PFSK-1 (cell line): Measurements from ENCODE around the gene MRPS2.

Source experiments
- REST ChIP-seq, 2 experiments: IDR thresholded peaks; 2 replicates each; pipeline versions ENCODE4 v1.6.1 to v1.8.0; 2011 to 2012; ENCODE audit warnings: low read depth in 2 of 2, low read length in 2 of 2, control low read depth in 1 of 2, inconsistent platforms in 1 of 2, mild to moderate bottlenecking in 1 of 2, moderate library complexity in 1 of 2; ENCODE audit not compliant: insufficient read depth in 1 of 2
- TAF1 ChIP-seq: IDR thresholded peaks from 2 replicates; pipeline ENCODE4 v1.6.1; 2012; ENCODE audit warnings: low read length, control low read depth, borderline replicate concordance; ENCODE audit not compliant: insufficient read depth

- TF ChIP-seq TAF1, result no peak
- TF ChIP-seq REST (IDR thresholded peaks at IDR 0.05; ENCODE audit: insufficient read depth in 1 of 2, low read depth in 2 of 2, low read length in 2 of 2), result no peak
Observed at GRCh38 chr9:135484460-135485277, 15.8 kb upstream of the MRPS2 start.
